Measurements from ENCODE around the gene CARMIL1. TPM values are rescaled to one million over a fixed set of nuclear protein-coding genes. Genes with fewer than 3 reads are reported as not detected.

Gene CARMIL1
- total RNA-seq, 4 donors from 2014 or later: 14.9 to 23.5 (median 20.3) TPM

DNA sequence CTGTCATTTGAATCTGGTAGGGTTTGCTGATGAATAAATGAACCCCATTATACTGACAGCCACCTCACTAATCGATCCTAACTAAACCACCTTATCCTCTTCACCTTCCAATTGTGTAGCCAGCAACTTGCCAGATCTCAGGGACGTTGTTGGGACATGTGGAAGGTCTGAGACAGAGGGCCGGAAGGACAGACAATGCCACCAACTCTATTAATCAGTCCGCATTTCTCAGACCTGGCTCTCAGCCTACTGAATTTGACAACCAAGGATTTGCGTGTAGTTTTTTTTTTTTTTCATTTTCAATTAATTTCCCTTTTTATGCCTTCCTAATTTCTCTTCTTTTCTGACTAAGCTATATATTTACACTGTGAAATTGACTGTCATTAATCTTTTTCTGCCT lies 122.5 kb downstream of the CARMIL1 start:
- TF ChIP-seq CTCF (IDR thresholded peaks at IDR 0.05) (no peak), POLR2A (IDR thresholded peaks at IDR 0.05) (no peak)
- 68 to 76% methylated on average over 5 of the region's 5 CpGs for WGBS, 2 donors
- no peak overlapping the region for H3K4me3 ChIP-seq (ENCODE audit: low read depth, poor library complexity, severe bottlenecking)
- no peak for DNase-seq (ENCODE audit: low spot score in 2 of 2)
- intact Hi-C loops (cut with DNase I; ENCODE audit: low total_unique reads): no loop called here

DNA sequence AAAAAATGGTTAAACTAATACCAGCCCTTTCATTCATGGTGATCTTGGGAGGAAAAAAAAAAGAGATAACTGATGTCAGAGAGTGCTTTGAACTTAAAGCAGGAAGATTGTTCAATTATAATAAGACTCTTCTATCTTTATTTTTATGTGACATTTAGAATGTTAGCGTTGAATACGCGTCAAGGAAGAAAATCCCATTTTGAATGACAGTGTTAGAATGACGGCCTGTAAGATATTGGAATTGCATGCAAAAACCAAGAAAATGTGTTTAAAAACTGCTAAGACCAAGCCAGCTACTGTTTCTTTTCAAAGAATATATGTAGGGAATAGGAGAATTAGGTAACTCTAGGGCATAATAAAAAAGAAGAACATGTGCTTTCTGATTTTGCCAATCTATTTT lies 123.0 kb downstream of the CARMIL1 start:
- TF ChIP-seq CTCF (IDR thresholded peaks at IDR 0.05): no peak
- TF ChIP-seq POLR2A (IDR thresholded peaks at IDR 0.05): no peak
- WGBS, 2 donors: 84 to 98% methylated on average over 4 of the region's 4 CpGs
- intact Hi-C loops (cut with DNase I; ENCODE audit: low total_unique reads): no loop called here
- H3K4me3 ChIP-seq (ENCODE audit: low read depth, poor library complexity, severe bottlenecking): no peak overlapping the region
- DNase-seq (ENCODE audit: low spot score in 2 of 2): no peak

GRCh38 chr6:25403150-25403549 lies 124.0 kb downstream of the CARMIL1 start:
- WGBS, 2 donors: 86 to 100% methylated on average over 2 of the region's 2 CpGs
- H3K4me3 ChIP-seq (ENCODE audit: low read depth, poor library complexity, severe bottlenecking): no peak overlapping the region
- intact Hi-C loops (cut with DNase I; ENCODE audit: low total_unique reads): no loop called here
- no peak for DNase-seq (ENCODE audit: low spot score in 2 of 2)
- TF ChIP-seq CTCF (IDR thresholded peaks at IDR 0.05) (no peak), POLR2A (IDR thresholded peaks at IDR 0.05) (no peak)

GRCh38 chr6:25404091-25404490 lies 124.9 kb downstream of the CARMIL1 start:
- no peak for DNase-seq (ENCODE audit: low spot score in 2 of 2)
- intact Hi-C loops (cut with DNase I; ENCODE audit: low total_unique reads): no loop called here
- 98% methylated on average over 3 of the region's 3 CpGs for WGBS, 2 donors
- no peak overlapping the region for H3K4me3 ChIP-seq (ENCODE audit: low read depth, poor library complexity, severe bottlenecking)
- no peak for TF ChIP-seq CTCF (IDR thresholded peaks at IDR 0.05)

DNA sequence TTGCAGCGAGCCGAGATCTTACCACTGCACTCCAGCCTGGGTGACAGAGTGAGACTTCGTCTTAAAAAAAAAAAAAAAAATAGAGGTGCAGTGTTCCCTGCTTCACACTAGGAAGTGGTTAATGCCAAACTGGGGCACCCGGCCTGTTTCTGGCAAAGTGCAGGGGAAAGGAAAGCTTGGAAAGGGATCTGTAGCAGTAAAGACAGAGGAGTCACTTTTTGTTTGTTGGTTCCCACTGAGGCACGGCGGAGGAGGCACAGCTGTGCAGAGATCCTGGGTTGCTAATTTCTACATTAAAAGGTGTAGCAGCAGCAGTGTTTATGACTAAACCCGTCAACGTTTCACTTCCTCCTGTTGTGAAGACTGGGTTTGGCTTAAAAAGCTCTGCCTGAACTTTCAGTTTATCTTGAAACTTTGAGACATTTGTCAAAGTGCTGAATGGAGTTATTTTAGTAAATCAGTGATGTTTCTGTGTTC lies 125.6 kb downstream of the CARMIL1 start:
- no peak for DNase-seq (ENCODE audit: low spot score in 2 of 2)
- 36 to 48% methylated on average over 8 of the region's 8 CpGs for WGBS, 2 donors
- intact Hi-C loops (cut with DNase I; ENCODE audit: low total_unique reads): no loop called here
- H3K4me3 ChIP-seq (ENCODE audit: low read depth, poor library complexity, severe bottlenecking): no peak overlapping the region
- TF ChIP-seq CTCF (IDR thresholded peaks at IDR 0.05) (no peak), POLR2A (IDR thresholded peaks at IDR 0.05) (no peak)

DNA sequence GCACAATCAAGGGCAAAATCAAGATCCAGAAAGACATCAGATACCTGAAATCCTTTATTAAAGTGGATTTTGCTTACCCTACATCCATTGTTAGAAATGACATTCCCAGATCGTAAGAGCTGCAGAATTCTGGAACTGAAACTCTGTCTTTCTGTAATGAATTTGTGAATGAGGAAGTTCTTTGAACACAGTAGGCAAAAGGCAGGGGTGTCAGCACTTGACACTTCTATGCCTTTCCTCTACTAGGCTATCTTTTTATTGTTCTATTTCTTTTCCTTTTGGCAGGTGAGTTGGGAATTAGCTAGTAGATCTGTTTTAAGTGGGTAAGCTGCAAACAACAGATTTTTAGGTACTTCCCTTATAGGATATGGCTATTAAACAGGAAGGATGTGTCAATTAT lies 126.3 kb downstream of the CARMIL1 start:
- WGBS, 2 donors: 30 to 36% methylated on average over 1 of the region's 1 CpG
- no peak overlapping the region for H3K4me3 ChIP-seq (ENCODE audit: low read depth, poor library complexity, severe bottlenecking)
- no peak for DNase-seq (ENCODE audit: low spot score in 2 of 2)
- no peak for TF ChIP-seq POLR2A (IDR thresholded peaks at IDR 0.05)
- no peak for TF ChIP-seq CTCF (IDR thresholded peaks at IDR 0.05)
- intact Hi-C loops (cut with DNase I; ENCODE audit: low total_unique reads): no loop called here
